SU-DHL-6 (cell line): ENCODE measurements around the gene NEMF.
"Not testable (repeated sequence)": the region's sequence is repeated elsewhere in the genome, so short reads cannot be mapped to it uniquely, and the experiment has no call there.

ENCODE experiments used
- H2AFZ ChIP-seq: fragments of 200-600 bp; sonication (generic); 2 replicates; pipeline ENCODE4 v1.6.1; 2014; ENCODE audit warnings: low read depth, mild to moderate bottlenecking, moderate library complexity, mixed read lengths, antibody characterized with exemption, low read length; ENCODE audit not compliant: severe bottlenecking
- H3F3A ChIP-seq: fragments of 200-600 bp; shearing (Covaris generic); 2 replicates; pipeline ENCODE4 v1.6.0; 2016; ENCODE audit warnings: antibody characterized with exemption, mild to moderate bottlenecking; ENCODE audit not compliant: insufficient read depth
- H3K27ac ChIP-seq: fragments of 200-600 bp; sonication (generic); 2 replicates; pipeline ENCODE4 v1.5.1; 2016; ENCODE audit warnings: low read depth, mild to moderate bottlenecking, low read length, moderate library complexity, mixed read lengths
- H3K27me3 ChIP-seq: fragments of 200-600 bp; sonication (generic), shearing (Covaris generic); 2 replicates; pipeline ENCODE4 v1.6.0; 2014; ENCODE audit warnings: mild to moderate bottlenecking, low read length
- H3K36me3 ChIP-seq: fragments of 200-600 bp; sonication (generic); 2 replicates; pipeline ENCODE4 v1.6.1; 2014; ENCODE audit warnings: mild to moderate bottlenecking, low read length, mixed read lengths
- H3K4me2 ChIP-seq: fragments of 300-600, 200-600 bp; shearing (Covaris generic), sonication (generic); 2 replicates; pipeline ENCODE4 v1.6.0; 2014; ENCODE audit warnings: low read length, low read depth, mild to moderate bottlenecking; ENCODE audit not compliant: poor library complexity, severe bottlenecking
- H3K4me3 ChIP-seq: fragments of 200-600 bp; sonication (generic); 2 replicates; pipeline ENCODE4 v1.5.1; 2014; ENCODE audit warnings: antibody characterized with exemption, low read length, mild to moderate bottlenecking, mixed read lengths; ENCODE audit not compliant: insufficient read depth, poor library complexity, severe bottlenecking
- H3K79me2 ChIP-seq: fragments of 200-600 bp; sonication (generic); 2 replicates; pipeline ENCODE4 v1.6.1; 2014; ENCODE audit warnings: mild to moderate bottlenecking, low read length, moderate library complexity; ENCODE audit not compliant: insufficient read depth
- H3K9ac ChIP-seq: fragments of 200-600 bp; sonication (generic); 2 replicates; pipeline ENCODE4 v1.7.0; 2014; ENCODE audit warnings: mild to moderate bottlenecking, low read length
- H3K9me2 ChIP-seq: fragments of 200-600 bp; sonication (generic); replicated peaks from 2 replicates; pipeline ENCODE4 v1.6.1; 2014; ENCODE audit warnings: low read length; ENCODE audit not compliant: insufficient read depth
- H3K9me3 ChIP-seq: fragments of 200-600 bp; sonication (generic); 2 replicates; pipeline ENCODE4 v1.6.1; 2014; ENCODE audit warnings: low read length, mixed read lengths; ENCODE audit not compliant: insufficient read depth
- H4K20me1 ChIP-seq: fragments of 200-600 bp; sonication (generic); 2 replicates; pipeline ENCODE4 v1.6.1; 2014; ENCODE audit warnings: low read depth, mild to moderate bottlenecking, antibody characterized with exemption, low read length, moderate library complexity, mixed read lengths
- EZH2phosphoT487 ChIP-seq: fragments of 200-600 bp; sonication (generic), shearing (Covaris generic); conservative IDR thresholded peaks from 2 replicates; pipeline ENCODE4 v1.6.1; 2018; ENCODE audit warnings: mild to moderate bottlenecking, antibody characterized with exemption, low read length, moderate library complexity, mixed read lengths
- TF ChIP-seq, protein P1 (sequence below): fragments of 200-600 bp; sonication (generic); IDR thresholded peaks from one replicate; pipeline ENCODE4 v1.5.1; 2017; ENCODE audit warnings: antibody characterized with exemption, mild to moderate bottlenecking, low read length, moderate library complexity; ENCODE audit not compliant: insufficient read depth, poor library complexity, severe bottlenecking

The NEMF gene

DNA sequence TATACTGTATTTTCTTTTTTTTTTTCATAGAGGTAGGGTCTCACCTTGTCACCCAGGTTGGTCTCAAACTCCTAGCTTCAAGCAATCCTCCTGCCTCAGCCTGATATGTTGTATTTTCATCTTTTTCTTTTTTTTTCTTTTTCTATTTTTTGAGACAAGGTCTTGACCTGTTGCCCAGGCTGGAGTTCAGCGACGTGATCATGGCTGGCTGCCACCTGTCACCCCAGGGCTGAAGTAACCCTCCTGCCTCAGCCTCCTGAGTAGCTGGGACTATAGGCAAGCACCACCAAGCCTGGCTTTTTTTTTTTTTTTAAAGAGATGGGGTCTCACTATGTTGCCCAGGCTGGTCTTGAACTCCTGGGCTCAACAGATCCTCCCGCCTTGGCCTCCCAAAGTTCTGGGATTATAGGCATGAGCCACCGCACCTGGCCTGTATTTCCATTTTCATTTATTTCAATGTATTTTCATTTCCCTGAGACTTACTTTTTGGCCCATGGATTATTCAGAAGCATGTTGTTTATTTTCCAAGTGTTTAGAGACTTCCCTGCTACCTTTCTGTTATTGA is 24.1 kb upstream of the NEMF start:
- Histone ChIP-seq H3F3A (peaks cover 22% of the 10 kb centered on the region), H3K9ac (no peak overlapping the region), H3K4me2 (no peak overlapping the region), H3K27ac (no peak overlapping the region), H3K9me2 (no peaks in the 10 kb centered on the region), H3K79me2 (no peaks in the 10 kb centered on the region), H3K9me3 (no peaks in the 10 kb centered on the region), H3K27me3 (no peaks in the 10 kb centered on the region), H3K4me3 (no peak overlapping the region), H3K36me3 (no peaks in the 10 kb centered on the region), H4K20me1 (no peaks in the 10 kb centered on the region), H2AFZ (no peak overlapping the region)
- TF ChIP-seq, protein P1, sequence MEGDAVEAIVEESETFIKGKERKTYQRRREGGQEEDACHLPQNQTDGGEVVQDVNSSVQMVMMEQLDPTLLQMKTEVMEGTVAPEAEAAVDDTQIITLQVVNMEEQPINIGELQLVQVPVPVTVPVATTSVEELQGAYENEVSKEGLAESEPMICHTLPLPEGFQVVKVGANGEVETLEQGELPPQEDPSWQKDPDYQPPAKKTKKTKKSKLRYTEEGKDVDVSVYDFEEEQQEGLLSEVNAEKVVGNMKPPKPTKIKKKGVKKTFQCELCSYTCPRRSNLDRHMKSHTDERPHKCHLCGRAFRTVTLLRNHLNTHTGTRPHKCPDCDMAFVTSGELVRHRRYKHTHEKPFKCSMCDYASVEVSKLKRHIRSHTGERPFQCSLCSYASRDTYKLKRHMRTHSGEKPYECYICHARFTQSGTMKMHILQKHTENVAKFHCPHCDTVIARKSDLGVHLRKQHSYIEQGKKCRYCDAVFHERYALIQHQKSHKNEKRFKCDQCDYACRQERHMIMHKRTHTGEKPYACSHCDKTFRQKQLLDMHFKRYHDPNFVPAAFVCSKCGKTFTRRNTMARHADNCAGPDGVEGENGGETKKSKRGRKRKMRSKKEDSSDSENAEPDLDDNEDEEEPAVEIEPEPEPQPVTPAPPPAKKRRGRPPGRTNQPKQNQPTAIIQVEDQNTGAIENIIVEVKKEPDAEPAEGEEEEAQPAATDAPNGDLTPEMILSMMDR, result no peak
- no peak for TF ChIP-seq EZH2phosphoT487

DNA sequence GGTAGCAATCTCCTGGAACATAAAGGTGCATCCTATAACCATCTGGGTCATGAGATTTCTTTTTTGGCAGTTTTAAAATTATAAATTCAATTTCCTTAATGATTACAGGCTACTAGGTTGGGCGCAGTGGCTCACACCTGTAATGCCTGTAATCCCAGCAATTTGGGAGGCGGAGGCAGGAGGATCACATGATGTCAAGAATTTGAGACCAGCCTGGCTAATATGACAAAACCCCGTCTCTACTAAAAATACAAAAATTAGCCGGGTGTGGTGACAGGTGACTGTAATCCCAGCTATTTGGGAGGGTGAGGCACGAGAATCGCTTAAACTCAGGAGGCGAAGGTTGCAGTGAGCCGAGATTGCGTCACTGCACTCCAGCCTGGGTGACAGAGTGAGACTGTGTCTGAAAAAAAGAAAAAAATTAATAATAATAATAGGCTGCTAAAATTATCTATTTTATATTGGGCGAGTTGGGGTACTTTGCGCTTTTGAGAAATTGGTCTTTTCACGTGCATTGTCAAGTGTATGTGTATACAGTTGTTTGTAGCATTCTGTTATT is 23.1 kb upstream of the NEMF start:
- H4K20me1 ChIP-seq, result no peaks in the 10 kb centered on the region
- no peak for TF ChIP-seq EZH2phosphoT487
- TF ChIP-seq, protein P1, result no peak
- H3K9ac ChIP-seq, result no peak overlapping the region
- H3K4me2 ChIP-seq, result no peak overlapping the region
- H3K79me2 ChIP-seq, result no peaks in the 10 kb centered on the region
- peaks cover 31% of the 10 kb centered on the region for H3F3A ChIP-seq
- H3K27ac ChIP-seq, result no peak overlapping the region
- no peak overlapping the region for H2AFZ ChIP-seq
- no peaks in the 10 kb centered on the region for H3K9me3 ChIP-seq
- no peaks in the 10 kb centered on the region for H3K27me3 ChIP-seq
- H3K4me3 ChIP-seq, result no peak overlapping the region
- no peaks in the 10 kb centered on the region for H3K36me3 ChIP-seq
- H3K9me2 ChIP-seq, result no peaks in the 10 kb centered on the region

DNA sequence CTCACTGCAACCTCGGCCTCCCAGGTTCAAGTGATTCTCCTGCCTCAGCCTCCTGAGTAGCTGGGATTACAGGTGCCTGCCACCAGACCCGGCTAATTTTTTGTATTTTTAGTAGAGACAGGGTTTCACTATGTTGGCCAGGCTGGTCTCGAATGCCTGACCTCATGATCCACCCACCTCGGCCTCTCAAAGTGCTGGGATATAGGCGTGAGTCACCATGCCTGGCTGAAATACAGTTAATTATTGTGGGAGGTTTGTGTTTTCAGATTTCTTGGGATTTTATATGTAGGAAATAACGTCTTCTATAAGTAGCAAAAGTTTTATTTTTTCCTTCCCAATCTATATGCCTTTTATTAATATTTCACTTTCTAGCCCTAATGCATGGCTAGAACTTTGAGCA is 21.0 kb upstream of the NEMF start:
- Histone ChIP-seq H3F3A (peaks cover 44% of the 10 kb centered on the region), H3K27ac (peak overlapping the region; percentile 17; the same call in 1 of the 2 replicates), H2AFZ (peak overlapping the region; percentile 38)
- H3K4me3 ChIP-seq, H3K36me3 ChIP-seq, H3K79me2 ChIP-seq, H3K9ac ChIP-seq, H3K9me2 ChIP-seq, H3K9me3 ChIP-seq, H4K20me1 ChIP-seq, H3K27me3 ChIP-seq, H3K4me2 ChIP-seq: not testable (repeated sequence)

DNA sequence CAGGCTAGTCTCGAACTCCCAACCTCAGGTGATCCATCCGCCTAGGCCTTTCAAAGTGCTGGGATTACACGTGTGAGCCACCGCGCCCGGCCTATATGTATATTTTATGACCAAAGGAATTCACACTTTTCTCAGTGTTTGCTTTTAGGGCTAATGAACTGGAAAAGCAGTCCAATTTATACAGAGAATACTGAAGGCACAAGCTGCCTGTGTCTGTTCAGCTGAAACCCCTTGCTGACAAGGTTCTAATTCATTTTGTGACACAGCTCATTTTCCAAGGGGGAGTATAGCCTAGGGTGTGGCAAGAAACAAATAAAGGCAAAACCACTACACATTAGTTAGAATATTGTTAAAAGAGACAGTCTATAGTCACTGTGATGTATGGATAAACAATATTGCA is 18.3 kb upstream of the NEMF start:
- Histone ChIP-seq H3K9ac (peak overlapping the region; percentile 23; the same call in 1 of the 2 replicates), H3K27ac (peak overlapping the region; percentile 93), H3K9me3 (no peaks in the 10 kb centered on the region), H3K36me3 (no peaks in the 10 kb centered on the region), H2AFZ (no peak overlapping the region), H3K79me2 (no peaks in the 10 kb centered on the region), H3K27me3 (no peaks in the 10 kb centered on the region), H3K4me3 (no peak overlapping the region), H4K20me1 (no peaks in the 10 kb centered on the region), H3K9me2 (no peaks in the 10 kb centered on the region), H3F3A (peaks cover 47% of the 10 kb centered on the region), H3K4me2 (peak overlapping the region; percentile 90)
- TF ChIP-seq, protein P1, result no peak
- no peak for TF ChIP-seq EZH2phosphoT487
